GM12878 (cell line): ENCODE measurements around the gene CALCA. TPM values are rescaled to one million over a fixed set of nuclear protein-coding genes. Genes with fewer than 3 reads are reported as not detected.

Experiments used
- ATAC-seq: fragments of 200-7000 bp; cut with Tn5 transposase; 3 replicates; pipeline ENCODE4 v1.9.1; 2020; ENCODE audit warnings: mild to moderate bottlenecking, moderate library complexity
- BruUV-seq: library from RNA; stranded (reverse); fragments of 400-500 nt; replicated peaks from 2 replicates; lab custom pipeline; 2021; lab: Mats Ljungman, UMichigan
- CTCF ChIA-PET: fragments of 300-600 bp; sonication (Branson Sonifier 250); formaldehyde crosslinking; extraction: SDS; loops from one replicate; lab custom pipeline; 2021; ENCODE audit warnings: inconsistent platforms; lab: Yijun Ruan, JAX
- POLR2A ChIA-PET: fragments of 350-600 bp; formaldehyde crosslinking; extraction: SDS; loops from one replicate; lab custom pipeline; 2021; ENCODE audit warnings: inconsistent platforms; lab: Charles Lee
- RAD21 ChIA-PET: fragments of 300-600 bp; sonication (Branson Sonifier 250); formaldehyde crosslinking; loops from one replicate; lab custom pipeline; 2023; ENCODE audit warnings: antibody characterized with exemption; ENCODE audit not compliant: unreplicated experiment; lab: Charles Lee
- SMC1A ChIA-PET: fragments of 300-600 bp; sonication (Branson Sonifier 250); formaldehyde crosslinking; loops from one replicate; lab custom pipeline; 2023; ENCODE audit not compliant: unreplicated experiment, uncharacterized antibody; lab: Charles Lee
- DNase-seq: peaks from one replicate; pipeline ENCODE4 v3.0.0-alpha.2; 2011; ENCODE audit warnings: low read depth, low spot score
- FAIRE-seq: peaks from 3 replicates; lab custom pipeline; 2011; peaks lifted over from hg19 to GRCh38; lab: Jason Lieb, UNC
- H2AFZ ChIP-seq: 2 replicates; pipeline ENCODE4 v1.6.0; 2011; ENCODE audit warnings: low read depth, low read length, control low read depth; ENCODE audit not compliant: control insufficient read depth
- H3K27ac ChIP-seq: 2 replicates; pipeline ENCODE4 v1.5.1; 2011; ENCODE audit warnings: control low read depth; ENCODE audit not compliant: control insufficient read depth, insufficient read depth
- H3K27me3 ChIP-seq, 2 experiments: replicated peaks in 1 of 2; 2 replicates each; pipeline versions ENCODE4 v1.6.0 to v1.6.1; 2011; ENCODE audit warnings: low read length in 1 of 2; ENCODE audit not compliant: control insufficient read depth in 2 of 2, insufficient read depth in 2 of 2
- H3K36me3 ChIP-seq, 2 experiments: 2 replicates each; pipeline ENCODE4 v1.5.1; 2011; ENCODE audit warnings: low read length in 1 of 2; ENCODE audit not compliant: control insufficient read depth in 2 of 2, insufficient read depth in 2 of 2
- H3K4me1 ChIP-seq: 2 replicates; pipeline ENCODE4 v1.6.1; 2011; ENCODE audit warnings: mild to moderate bottlenecking, low read length, moderate library complexity, mixed read lengths; ENCODE audit not compliant: control insufficient read depth, insufficient read depth
- H3K4me2 ChIP-seq: 2 replicates; pipeline ENCODE4 v1.6.0; 2011; ENCODE audit warnings: control low read depth; ENCODE audit not compliant: control insufficient read depth, insufficient read depth
- H3K4me3 ChIP-seq: fragments of 200-600 bp; sonication (generic); 2 replicates; pipeline ENCODE4 v1.5.1; 2016
- H3K79me2 ChIP-seq: 2 replicates; pipeline ENCODE4 v1.6.0; 2011; ENCODE audit warnings: low read length; ENCODE audit not compliant: control insufficient read depth, insufficient read depth
- H3K9ac ChIP-seq: 2 replicates; pipeline ENCODE4 v1.8.0; 2011; ENCODE audit warnings: low read length, control low read depth, mixed read lengths; ENCODE audit not compliant: control insufficient read depth, insufficient read depth
- H3K9me3 ChIP-seq: replicated peaks from 3 replicates; pipeline ENCODE4 v1.5.1; 2011; ENCODE audit warnings: mild to moderate bottlenecking, low read length; ENCODE audit not compliant: control insufficient read depth, insufficient read depth
- H4K20me1 ChIP-seq: 2 replicates; pipeline ENCODE4 v1.6.0; 2011; ENCODE audit not compliant: control insufficient read depth, insufficient read depth
- BACH1 ChIP-seq: fragments of 450-650 bp; IDR thresholded peaks from 2 replicates; pipeline ENCODE4 v1.6.1; 2017; ENCODE audit warnings: mild to moderate bottlenecking, borderline replicate concordance
- BCL11A ChIP-seq: IDR thresholded peaks from 2 replicates; pipeline ENCODE4 v1.6.1; 2011; ENCODE audit warnings: low read depth, low read length
- CBX5 ChIP-seq: sonication (generic); IDR thresholded peaks from 2 replicates; pipeline ENCODE4 v1.6.1; 2016; ENCODE audit warnings: low read depth, moderate library complexity, mild to moderate bottlenecking, inconsistent platforms
- CREB1 ChIP-seq: IDR thresholded peaks from 2 replicates; pipeline ENCODE4 v1.6.1; 2012; ENCODE audit warnings: low read depth, mild to moderate bottlenecking, inconsistent platforms
- GATAD2B ChIP-seq: fragments of 450-650 bp; conservative IDR thresholded peaks from 2 replicates; pipeline ENCODE4 v1.6.1; 2017; ENCODE audit warnings: low read depth, mild to moderate bottlenecking, moderate library complexity
- STAT3 ChIP-seq: IDR thresholded peaks from 2 replicates; pipeline ENCODE4 v1.6.1; 2011; ENCODE audit warnings: low read depth, low read length, improper control_type of control experiment
- ZNF622 ChIP-seq: fragments of 450-650 bp; IDR thresholded peaks from 2 replicates; pipeline ENCODE4 v1.6.1; 2017; ENCODE audit warnings: mild to moderate bottlenecking, inconsistent platforms
- in situ Hi-C: fragments of 300-500 bp; cut with MboI; formaldehyde crosslinking; loops from 9 replicates; pipeline ENCODE4 v1.14.3; 2018; ENCODE audit warnings: mixed read lengths
- intact Hi-C: fragments of 100-400 bp; cut with micrococcal nuclease; formaldehyde crosslinking; loops from one replicate; pipeline ENCODE4 v1.14.2; 2022; ENCODE audit not compliant: unreplicated experiment
- polyA plus RNA-seq, 11 experiments: library from polyadenylated mRNA; depleted of rRNA in 4 of 11; unstranded in 6 of 11; stranded (reverse) in 5 of 11; fragments of >200 nt; fragmentation: Nextera tagmentation in 4 of 11; fragmentation: Illumina TruSeq in 1 of 11; extraction: Ambion mirVana in 4 of 11; extraction: Trizol in 1 of 11; gene quantifications; 1 replicate in 1 of 11; 2 replicates in 10 of 11; pipeline versions ENCODE4 v1.2.1 to v1.2.3, GENCODE V29; 2011 to 2016; ENCODE audit warnings: inconsistent platforms in 2 of 11, missing spikeins in 2 of 11, low read depth in 1 of 11
- total RNA-seq, 4 experiments: library from RNA; depleted of rRNA in 3 of 4; stranded (reverse); fragments of >200 nt in 3 of 4; fragmentation: Illumina TruSeq in 1 of 4; extraction: Trizol in 1 of 4; gene quantifications; 2 replicates each; pipeline versions ENCODE4 v1.2.1 to v1.2.3, GENCODE V29; 2013 to 2021
- TF ChIP-seq, protein P1 (sequence below): IDR thresholded peaks from 2 replicates; pipeline ENCODE4 v1.6.1; 2011; ENCODE audit warnings: mild to moderate bottlenecking, low read depth, low read length, moderate library complexity; ENCODE audit not compliant: insufficient replicate concordance
- TF ChIP-seq, protein P2 (sequence below): fragments of 450-650 bp; IDR thresholded peaks from 2 replicates; pipeline ENCODE4 v1.6.1; 2017; ENCODE audit warnings: mild to moderate bottlenecking
- TF ChIP-seq, protein P3 (sequence below): IDR thresholded peaks from 2 replicates; pipeline ENCODE4 v1.6.1; 2012; ENCODE audit warnings: low read length, inconsistent platforms

CALCA gene
- total and polyA plus RNA-seq, 10 of the 15 experiments (the other 5 are each of a cell fraction or from before 2014, with no cell fraction given): not detected

DNA sequence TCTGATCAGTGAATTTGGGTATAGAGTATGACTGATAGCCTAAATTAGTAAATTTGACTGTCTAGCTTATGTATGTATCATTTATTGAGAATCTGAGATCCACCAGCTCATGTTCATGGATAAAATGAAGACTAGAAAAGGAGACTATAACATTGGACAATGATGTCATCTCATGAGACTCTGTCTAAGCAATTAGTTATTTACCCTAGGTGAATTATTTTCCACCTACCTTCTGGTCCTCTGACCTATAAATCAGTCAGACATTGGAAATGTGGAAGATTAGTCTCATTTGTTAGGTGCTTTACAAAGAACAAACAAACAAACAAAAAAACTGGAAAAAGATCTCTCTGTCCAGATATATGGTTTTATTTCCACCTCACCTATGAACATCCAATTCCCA is 38.7 kb upstream of the CALCA start:
- Histone ChIP-seq H3K36me3 (no peaks in the 10 kb centered on the region), H3K4me2 (no peak overlapping the region), H3K79me2 (no peaks in the 10 kb centered on the region), H3K27ac (no peak overlapping the region), H3K4me3 (no peak overlapping the region), H3K9me3 (no peaks in the 10 kb centered on the region), H3K4me1 (no peaks in the 10 kb centered on the region), H3K27me3 (no peaks in the 10 kb centered on the region; a peak in 1 of 4 replicates), H4K20me1 (no peaks in the 10 kb centered on the region), H2AFZ (no peak overlapping the region), H3K9ac (no peak overlapping the region)
- CTCF ChIA-PET: interaction anchor here (1.8 kb wide), 1 partner anchor 16 kb away, joined by 5 read pairs; no protein-coding TSS in a partner anchor
- FAIRE-seq (no peak), ATAC-seq (no peak), DNase-seq (no peak)
- intact Hi-C loops (no loop called here), in situ Hi-C loops (no loop called here)
- SMC1A ChIA-PET: no interaction called here
- no peak for TF ChIP-seq CREB1
- TF ChIP-seq, protein P1, sequence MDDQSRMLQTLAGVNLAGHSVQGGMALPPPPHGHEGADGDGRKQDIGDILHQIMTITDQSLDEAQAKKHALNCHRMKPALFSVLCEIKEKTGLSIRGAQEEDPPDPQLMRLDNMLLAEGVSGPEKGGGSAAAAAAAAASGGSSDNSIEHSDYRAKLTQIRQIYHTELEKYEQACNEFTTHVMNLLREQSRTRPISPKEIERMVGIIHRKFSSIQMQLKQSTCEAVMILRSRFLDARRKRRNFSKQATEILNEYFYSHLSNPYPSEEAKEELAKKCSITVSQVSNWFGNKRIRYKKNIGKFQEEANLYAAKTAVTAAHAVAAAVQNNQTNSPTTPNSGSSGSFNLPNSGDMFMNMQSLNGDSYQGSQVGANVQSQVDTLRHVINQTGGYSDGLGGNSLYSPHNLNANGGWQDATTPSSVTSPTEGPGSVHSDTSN: no peak
- TF ChIP-seq, protein P2, sequence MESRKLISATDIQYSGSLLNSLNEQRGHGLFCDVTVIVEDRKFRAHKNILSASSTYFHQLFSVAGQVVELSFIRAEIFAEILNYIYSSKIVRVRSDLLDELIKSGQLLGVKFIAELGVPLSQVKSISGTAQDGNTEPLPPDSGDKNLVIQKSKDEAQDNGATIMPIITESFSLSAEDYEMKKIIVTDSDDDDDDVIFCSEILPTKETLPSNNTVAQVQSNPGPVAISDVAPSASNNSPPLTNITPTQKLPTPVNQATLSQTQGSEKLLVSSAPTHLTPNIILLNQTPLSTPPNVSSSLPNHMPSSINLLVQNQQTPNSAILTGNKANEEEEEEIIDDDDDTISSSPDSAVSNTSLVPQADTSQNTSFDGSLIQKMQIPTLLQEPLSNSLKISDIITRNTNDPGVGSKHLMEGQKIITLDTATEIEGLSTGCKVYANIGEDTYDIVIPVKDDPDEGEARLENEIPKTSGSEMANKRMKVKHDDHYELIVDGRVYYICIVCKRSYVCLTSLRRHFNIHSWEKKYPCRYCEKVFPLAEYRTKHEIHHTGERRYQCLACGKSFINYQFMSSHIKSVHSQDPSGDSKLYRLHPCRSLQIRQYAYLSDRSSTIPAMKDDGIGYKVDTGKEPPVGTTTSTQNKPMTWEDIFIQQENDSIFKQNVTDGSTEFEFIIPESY: no peak
- no peak for TF ChIP-seq BACH1
- no peak for TF ChIP-seq ZNF622
- TF ChIP-seq GATAD2B: no peak
- TF ChIP-seq BCL11A: no peak
- TF ChIP-seq, protein P3, sequence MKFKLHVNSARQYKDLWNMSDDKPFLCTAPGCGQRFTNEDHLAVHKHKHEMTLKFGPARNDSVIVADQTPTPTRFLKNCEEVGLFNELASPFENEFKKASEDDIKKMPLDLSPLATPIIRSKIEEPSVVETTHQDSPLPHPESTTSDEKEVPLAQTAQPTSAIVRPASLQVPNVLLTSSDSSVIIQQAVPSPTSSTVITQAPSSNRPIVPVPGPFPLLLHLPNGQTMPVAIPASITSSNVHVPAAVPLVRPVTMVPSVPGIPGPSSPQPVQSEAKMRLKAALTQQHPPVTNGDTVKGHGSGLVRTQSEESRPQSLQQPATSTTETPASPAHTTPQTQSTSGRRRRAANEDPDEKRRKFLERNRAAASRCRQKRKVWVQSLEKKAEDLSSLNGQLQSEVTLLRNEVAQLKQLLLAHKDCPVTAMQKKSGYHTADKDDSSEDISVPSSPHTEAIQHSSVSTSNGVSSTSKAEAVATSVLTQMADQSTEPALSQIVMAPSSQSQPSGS: no peak
- TF ChIP-seq CBX5: no peak
- TF ChIP-seq STAT3: no peak
- POLR2A ChIA-PET: no interaction called here
- RAD21 ChIA-PET: no interaction called here
- no TSS peak for BruUV-seq
